Heart left ventricle (tissue), 13 donors: Measurements from ENCODE around the gene PRRX2.

Experiments used
- CTCF ChIP-seq, 12 donors: fragments of 200-600 bp; sonication (generic) in 4 of 12; IDR thresholded peaks; one replicate each; pipeline versions ENCODE4 v1.5.0 to v1.8.0; 2018 to 2022; ENCODE audit warnings: antibody characterized with exemption in 12 of 12, mild to moderate bottlenecking in 5 of 12
- POLR2A ChIP-seq, 2 donors: fragments of 450-650 bp; IDR thresholded peaks; one replicate each; pipeline ENCODE4 v1.6.1; 2017; ENCODE audit warnings: antibody characterized with exemption in 2 of 2, mild to moderate bottlenecking in 2 of 2, moderate library complexity in 2 of 2
- donor health status: ischemic (EF 13 %, LVEDD 7.1; RV severe dilation, severe dysfunction).
- donor health status: DM: no; HTN: yes; CAD: no.
- donor health status: DM: no; HTN: no; CAD: no.
- donor health status: ischemic (EF 25% LVEDD 6.9; RV normal size, moderate dysfunction).
- donor health status: ischemic (EF 25% LVEDD 5.7; RV mildly dilated, moderate dysfunction).
- donor health status: ischemic (EF 35%, LVEDD 5.7; RV mildly dilated, moderate dysfunction).
- donor health status: nonischemic (EF 11% LVEDD 7.7; RV severe dilation, severe dysfunction).
- donor health status: DM: yes; HTN: yes; CAD: no.
- donor health status: PGD.
- donor health status: ischemic (EF 29% LVEDD 5.4; RV normal size, mild dysfunction).
- donor health status: nonischemic (EF 23%, LVEDD 6.1; RV moderate dilation, normal function).

GRCh38 chr9:129732946-129733631 is 67.6 kb downstream of the PRRX2 start:
- no peak for TF ChIP-seq CTCF (IDR thresholded peaks at IDR 0.05)
- no peak for TF ChIP-seq POLR2A (IDR thresholded peaks at IDR 0.05)
